Activated T-helper 17 cell treated with anti-CD3 and anti-CD28 coated beads, Interleukin-2, amount 50 U/mL, for 72 hours (primary cell): ENCODE results near the gene MICAL3. TPM values are rescaled to one million over a fixed set of nuclear protein-coding genes. Genes with fewer than 3 reads are reported as not detected.
"Not testable (repeated sequence)": the region's sequence is repeated elsewhere in the genome, so short reads cannot be mapped to it uniquely, and the experiment has no call there.

Experiments
- ATAC-seq: fragments of 150-1000 bp; cut with Tn5 transposase; replicated peaks from 2 replicates; pipeline ENCODE4 v1.10.0; 2021; ENCODE audit warnings: mild to moderate bottlenecking, moderate library complexity
- H3K27ac Mint-ChIP-seq: one replicate; pipeline ENCODE4 v1.8.0; 2022; ENCODE audit warnings: mixed read lengths
- H3K27me3 Mint-ChIP-seq: one replicate; pipeline ENCODE4 v1.8.0; 2022; ENCODE audit warnings: mixed read lengths
- H3K36me3 Mint-ChIP-seq: one replicate; pipeline ENCODE4 v1.8.0; 2022; ENCODE audit warnings: low read depth, mild to moderate bottlenecking, mixed read lengths
- H3K4me1 Mint-ChIP-seq: one replicate; pipeline ENCODE4 v1.8.0; 2022; ENCODE audit warnings: mixed read lengths
- H3K4me3 Mint-ChIP-seq: one replicate; pipeline ENCODE4 v1.8.0; 2022; ENCODE audit warnings: mild to moderate bottlenecking, mixed read lengths
- H3K9me3 Mint-ChIP-seq: one replicate; pipeline ENCODE4 v1.8.0; 2022; ENCODE audit warnings: mixed read lengths
- total RNA-seq, 2 donors: library from RNA; stranded (reverse); gene quantifications; one replicate each; pipeline ENCODE4 v1.2.3, GENCODE V29; 2022

The MICAL3 gene
- total RNA-seq, 2 donors from 2014 or later = 28.7 to 38.5 TPM

- no peak overlapping the region for H3K27ac Mint-ChIP-seq
- no peaks in the 10 kb centered on the region for H3K9me3 Mint-ChIP-seq
- no peak for ATAC-seq
- no peaks in the 10 kb centered on the region for H3K36me3 Mint-ChIP-seq
- H3K4me3 Mint-ChIP-seq = no peak overlapping the region
- peaks cover 16% of the 10 kb centered on the region for H3K4me1 Mint-ChIP-seq
- no peaks in the 10 kb centered on the region for H3K27me3 Mint-ChIP-seq
Measured at GRCh38 chr22:17945156-17945887, 79.0 kb downstream of the MICAL3 start.

DNA sequence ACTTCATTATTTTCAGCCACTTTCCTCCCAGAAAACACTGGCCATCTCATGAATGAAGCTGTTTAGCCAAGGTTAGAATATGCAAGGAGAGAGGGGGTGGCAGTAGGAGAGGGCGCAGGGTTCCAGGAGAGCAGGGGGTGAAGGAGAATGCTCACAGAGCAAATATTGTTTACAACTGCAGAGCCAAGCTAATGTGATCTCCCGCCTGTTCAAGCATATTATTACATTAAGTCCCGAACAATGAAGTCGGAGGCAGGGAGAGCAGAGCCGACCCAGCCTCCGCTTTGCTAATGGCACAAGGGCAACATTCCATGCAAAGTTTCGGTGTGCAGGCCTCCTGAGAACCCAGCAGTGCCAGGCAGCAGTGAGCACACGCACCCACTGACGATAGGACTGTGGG, 80.1 kb downstream of the MICAL3 start:
- Mint-ChIP-seq H3K4me1 (peaks cover 16% of the 10 kb centered on the region), H3K36me3 (no peaks in the 10 kb centered on the region), H3K4me3 (no peak overlapping the region), H3K27me3 (no peaks in the 10 kb centered on the region), H3K27ac (no peak overlapping the region), H3K9me3 (no peaks in the 10 kb centered on the region)
- ATAC-seq = no peak

GRCh38 chr22:17943533-17944249, 80.7 kb downstream of the MICAL3 start:
- Mint-ChIP-seq H3K27me3 (no peaks in the 10 kb centered on the region), H3K4me1 (peaks cover 16% of the 10 kb centered on the region), H3K27ac (no peak overlapping the region), H3K36me3 (no peaks in the 10 kb centered on the region), H3K9me3 (no peaks in the 10 kb centered on the region), H3K4me3 (no peak overlapping the region)
- ATAC-seq = no peak

- Mint-ChIP-seq H3K4me3 (no peak overlapping the region), H3K9me3 (no peaks in the 10 kb centered on the region), H3K4me1 (peaks cover 16% of the 10 kb centered on the region), H3K27ac (no peak overlapping the region), H3K27me3 (no peaks in the 10 kb centered on the region), H3K36me3 (no peaks in the 10 kb centered on the region)
- no peak for ATAC-seq
Measured at GRCh38 chr22:17942721-17943120, 81.6 kb downstream of the MICAL3 start.

DNA sequence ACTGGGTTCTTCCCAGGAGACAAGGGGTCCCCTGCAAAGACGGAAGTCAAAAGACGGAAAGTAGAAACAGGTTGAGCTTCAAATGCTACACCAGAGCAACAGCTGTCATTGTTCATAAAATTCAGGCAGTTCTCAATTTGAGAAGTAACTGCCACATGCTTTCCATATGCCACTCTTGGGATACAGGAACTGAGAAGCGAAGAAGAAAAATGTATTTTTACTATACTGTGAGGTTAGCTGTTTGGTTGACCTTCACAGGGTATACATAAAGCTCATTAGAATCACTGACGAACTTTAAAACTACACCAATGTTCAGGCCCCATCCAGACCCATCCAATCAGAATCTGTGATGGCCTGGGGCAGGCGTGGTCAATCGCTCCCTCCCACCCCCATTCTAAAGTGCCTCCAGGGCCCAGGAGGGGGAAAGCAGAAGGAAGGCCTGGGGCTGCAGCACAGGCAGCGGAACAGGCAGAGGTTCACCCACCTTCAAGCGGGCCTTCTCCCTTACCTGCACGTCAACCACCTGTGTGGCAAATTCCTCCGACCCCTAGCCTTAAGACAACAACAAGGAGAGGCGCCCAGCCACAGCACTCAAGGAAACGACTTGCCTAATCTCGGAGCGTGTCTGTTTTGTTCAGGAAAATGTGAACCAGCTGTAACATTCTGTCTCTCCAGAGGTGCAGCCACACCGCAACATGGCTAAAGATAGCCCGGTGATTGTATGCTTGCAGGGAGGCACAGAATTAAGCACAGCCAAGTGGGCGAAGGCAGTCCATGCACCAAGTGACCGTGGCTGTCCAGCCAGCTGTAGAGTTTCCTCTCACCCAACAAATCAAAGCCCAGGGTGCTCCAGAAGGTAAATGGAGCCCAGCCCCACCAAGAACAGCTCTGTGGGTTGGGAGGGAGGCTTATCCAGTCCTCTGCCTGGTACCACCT, 82.6 kb downstream of the MICAL3 start:
- no peak for ATAC-seq
- H3K4me3 Mint-ChIP-seq = no peak overlapping the region
- no peak overlapping the region for H3K27ac Mint-ChIP-seq
- H3K4me1 Mint-ChIP-seq = peaks cover 16% of the 10 kb centered on the region
- H3K27me3 Mint-ChIP-seq = no peaks in the 10 kb centered on the region
- H3K9me3 Mint-ChIP-seq = no peaks in the 10 kb centered on the region
- H3K36me3 Mint-ChIP-seq = no peaks in the 10 kb centered on the region

GRCh38 chr22:17939579-17939978, 84.8 kb downstream of the MICAL3 start:
- no peaks in the 10 kb centered on the region for H3K9me3 Mint-ChIP-seq
- no peaks in the 10 kb centered on the region for H3K27me3 Mint-ChIP-seq
- H3K36me3 Mint-ChIP-seq = no peaks in the 10 kb centered on the region
- H3K4me1 Mint-ChIP-seq = peaks cover 22% of the 10 kb centered on the region
- no peak for ATAC-seq
- no peak overlapping the region for H3K27ac Mint-ChIP-seq
- H3K4me3 Mint-ChIP-seq = no peak overlapping the region

DNA sequence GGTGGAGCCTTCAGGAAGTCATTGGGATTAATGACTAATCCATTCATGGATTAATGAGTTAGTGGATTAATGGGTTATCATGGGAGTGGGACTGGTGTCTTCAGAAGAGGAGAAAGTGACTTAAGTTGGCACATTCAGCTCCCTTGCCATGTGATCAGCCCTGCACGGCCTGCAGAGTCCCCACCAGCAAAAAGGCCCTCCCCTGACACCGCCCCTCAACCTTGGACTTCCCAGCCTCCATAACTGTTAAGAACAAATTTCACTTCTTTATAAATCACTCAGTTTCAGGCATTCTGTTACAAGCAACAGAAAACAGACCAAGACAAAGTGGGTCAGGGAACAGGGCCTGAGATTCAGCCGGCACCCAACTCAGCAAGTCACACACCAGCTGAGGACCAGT, 85.3 kb downstream of the MICAL3 start:
- Mint-ChIP-seq H3K4me3 (no peak overlapping the region), H3K4me1 (peaks cover 28% of the 10 kb centered on the region), H3K9me3 (no peaks in the 10 kb centered on the region), H3K27me3 (no peaks in the 10 kb centered on the region), H3K27ac (no peak overlapping the region), H3K36me3 (no peaks in the 10 kb centered on the region)
- ATAC-seq = no peak

DNA sequence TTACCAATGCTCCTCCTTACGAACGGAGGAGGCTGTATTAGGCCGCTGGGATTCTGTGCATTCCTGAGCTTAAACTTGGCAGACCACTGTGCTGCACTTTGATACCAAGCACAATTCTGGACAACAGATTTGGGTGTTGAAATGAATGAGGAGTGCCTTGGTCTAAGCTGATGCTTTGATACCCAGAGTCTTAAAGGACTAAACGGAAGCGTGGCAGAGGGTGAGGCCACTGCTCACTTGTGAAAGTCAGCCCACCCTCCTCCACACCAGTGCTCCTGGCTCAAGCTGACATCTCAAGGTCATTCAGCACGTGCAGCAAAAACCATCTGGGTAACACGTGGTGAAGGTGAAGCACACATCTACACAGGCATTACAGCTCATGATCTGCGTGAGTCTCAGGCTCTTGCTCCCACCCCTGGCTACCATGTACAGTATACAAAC, 85.9 kb downstream of the MICAL3 start:
- Mint-ChIP-seq H3K9me3 (no peaks in the 10 kb centered on the region), H3K4me1 (peaks cover 30% of the 10 kb centered on the region), H3K27ac (no peak overlapping the region), H3K36me3 (no peaks in the 10 kb centered on the region), H3K4me3 (no peak overlapping the region), H3K27me3 (no peaks in the 10 kb centered on the region)
- no peak for ATAC-seq

DNA sequence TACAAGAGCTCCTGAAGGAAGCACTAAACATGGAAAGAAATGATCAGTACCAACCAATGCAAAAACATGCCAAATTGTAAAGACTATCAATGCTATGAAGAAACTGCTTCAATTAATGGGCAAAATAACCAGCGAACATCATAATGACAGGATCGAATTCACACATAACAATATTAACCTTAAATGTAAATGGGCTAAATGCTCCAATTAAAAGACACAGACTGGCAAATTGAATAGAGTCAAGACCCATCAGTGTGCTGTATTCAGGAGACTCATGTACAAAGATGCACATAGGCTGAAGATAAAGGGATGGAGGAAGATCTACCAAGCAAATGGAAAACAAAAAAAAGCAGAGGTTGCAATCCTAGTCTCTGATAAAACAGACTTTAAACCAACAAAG, 91.9 kb downstream of the MICAL3 start:
- ATAC-seq, H3K27ac Mint-ChIP-seq, H3K36me3 Mint-ChIP-seq, H3K4me3 Mint-ChIP-seq, H3K27me3 Mint-ChIP-seq, H3K9me3 Mint-ChIP-seq: not testable (repeated sequence)
- peaks cover 30% of the 10 kb centered on the region for H3K4me1 Mint-ChIP-seq

GRCh38 chr22:17931400-17931825, 92.9 kb downstream of the MICAL3 start:
- H3K27ac Mint-ChIP-seq = no peak overlapping the region
- H3K27me3 Mint-ChIP-seq = no peaks in the 10 kb centered on the region
- no peak overlapping the region for H3K4me3 Mint-ChIP-seq
- no peaks in the 10 kb centered on the region for H3K9me3 Mint-ChIP-seq
- no peaks in the 10 kb centered on the region for H3K36me3 Mint-ChIP-seq
- ATAC-seq = no peak
- peaks cover 30% of the 10 kb centered on the region for H3K4me1 Mint-ChIP-seq

DNA sequence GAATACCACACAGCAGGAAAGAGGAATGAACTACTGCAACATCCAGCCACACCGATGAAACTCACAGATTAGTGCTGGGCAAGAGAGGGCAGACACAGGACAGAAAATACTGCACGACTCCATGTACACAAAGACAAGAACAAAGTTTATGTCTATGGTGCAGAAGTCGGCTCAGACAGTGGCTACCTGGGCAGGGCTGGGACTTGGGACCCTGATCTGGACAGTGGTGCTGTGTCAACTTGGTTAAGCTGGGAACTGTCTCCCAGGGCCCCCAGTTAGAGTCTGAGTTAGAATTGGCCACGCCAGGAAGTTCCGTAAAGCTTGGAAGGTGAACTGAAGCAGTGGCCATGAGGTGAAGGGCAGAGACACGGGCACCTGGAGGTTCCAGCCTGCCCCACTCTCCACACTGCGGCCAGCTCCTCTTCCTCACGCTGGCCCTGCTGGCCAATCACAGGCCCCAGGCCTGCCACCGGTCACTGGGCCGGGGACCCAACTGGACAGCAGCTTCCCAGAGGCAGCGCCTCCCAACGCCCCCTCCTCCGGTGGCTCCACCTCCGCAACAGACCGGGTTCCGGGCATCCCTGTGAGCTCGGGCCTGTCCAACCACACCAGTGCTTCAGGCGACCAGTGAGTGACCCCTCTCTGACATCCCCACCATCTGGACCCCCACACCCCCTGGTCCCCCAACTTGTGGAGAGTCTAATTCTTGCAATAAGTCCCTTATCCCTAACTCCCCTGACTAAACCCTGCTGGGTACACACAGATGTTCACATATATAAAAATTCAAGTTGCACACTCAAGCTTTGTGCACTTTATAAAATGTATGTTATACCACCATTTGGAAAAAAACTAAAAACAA, 93.7 kb downstream of the MICAL3 start:
- H3K4me3 Mint-ChIP-seq = no peak overlapping the region
- H3K27ac Mint-ChIP-seq = no peak overlapping the region
- no peaks in the 10 kb centered on the region for H3K36me3 Mint-ChIP-seq
- no peaks in the 10 kb centered on the region for H3K9me3 Mint-ChIP-seq
- ATAC-seq = no peak
- no peaks in the 10 kb centered on the region for H3K27me3 Mint-ChIP-seq
- H3K4me1 Mint-ChIP-seq = peaks cover 30% of the 10 kb centered on the region

GRCh38 chr22:17929909-17930308, 94.5 kb downstream of the MICAL3 start:
- Mint-ChIP-seq H3K27me3 (no peaks in the 10 kb centered on the region), H3K4me1 (peaks cover 26% of the 10 kb centered on the region), H3K4me3 (no peak overlapping the region), H3K9me3 (no peaks in the 10 kb centered on the region), H3K27ac (no peak overlapping the region), H3K36me3 (no peaks in the 10 kb centered on the region)
- ATAC-seq = no peak

GRCh38 chr22:17928391-17928790, 96.0 kb downstream of the MICAL3 start:
- no peaks in the 10 kb centered on the region for H3K9me3 Mint-ChIP-seq
- no peak overlapping the region for H3K27ac Mint-ChIP-seq
- no peaks in the 10 kb centered on the region for H3K36me3 Mint-ChIP-seq
- H3K4me3 Mint-ChIP-seq = no peak overlapping the region
- no peaks in the 10 kb centered on the region for H3K27me3 Mint-ChIP-seq
- H3K4me1 Mint-ChIP-seq = peaks cover 14% of the 10 kb centered on the region
- no peak for ATAC-seq

DNA sequence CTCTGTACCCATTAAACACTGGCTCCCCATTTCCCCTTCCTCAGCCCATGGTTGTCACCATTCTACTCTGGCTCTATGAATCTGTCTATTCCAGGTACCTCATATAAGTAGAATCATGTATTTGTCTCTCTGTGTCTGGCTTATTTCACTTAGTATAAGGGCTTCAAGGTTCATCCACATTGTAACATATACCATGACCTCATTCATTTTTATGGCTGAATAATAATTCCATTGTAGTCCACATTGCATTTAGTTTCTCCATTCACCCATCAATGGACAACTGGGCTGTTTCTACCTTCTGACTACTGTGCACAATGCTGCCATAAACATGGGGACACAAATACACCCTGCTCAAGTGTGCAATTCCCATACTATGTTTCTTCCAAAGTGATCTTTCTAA, 97.3 kb downstream of the MICAL3 start:
- H3K4me3 Mint-ChIP-seq = no peak overlapping the region
- no peaks in the 10 kb centered on the region for H3K27me3 Mint-ChIP-seq
- H3K9me3 Mint-ChIP-seq = no peaks in the 10 kb centered on the region
- H3K36me3 Mint-ChIP-seq = no peaks in the 10 kb centered on the region
- no peak overlapping the region for H3K27ac Mint-ChIP-seq
- ATAC-seq = no peak
- peaks cover 10% of the 10 kb centered on the region for H3K4me1 Mint-ChIP-seq
